Activated CD4-positive, CD25-positive, alpha-beta regulatory T cell treated with anti-CD3 and anti-CD28 coated beads, Interleukin-2, amount 50 U/mL, for 16 hours (primary cell): ENCODE measurements around the gene CIB2.
"Not testable (repeated sequence)": the region's sequence is repeated elsewhere in the genome, so short reads cannot be mapped to it uniquely, and the experiment has no call there.

Experiments
- DNase-seq: peaks from one replicate; pipeline ENCODE4 v3.0.0-alpha.2; 2020; ENCODE audit warnings: low read depth, low spot score

The CIB2 gene

GRCh38 chr15:78131295-78132061, at the start of gene CIB2:
Gene CIB2 (minus strand): TSS chr15:78131445. CDS start chr15:78131215, 230 bp downstream.
- DNase-seq = peak; percentile 43

- DNase-seq = no peak
Measured at GRCh38 chr15:78179906-78180305, 48.7 kb upstream of the CIB2 start.

- DNase-seq = no peak
Measured at GRCh38 chr15:78179286-78179840, 48.1 kb upstream of the CIB2 start.

GRCh38 chr15:78178064-78178463, 46.8 kb upstream of the CIB2 start:
- DNase-seq = no peak

- no peak for DNase-seq
Measured at GRCh38 chr15:78177447-78177873, 46.2 kb upstream of the CIB2 start.

GRCh38 chr15:78175330-78175729, 44.1 kb upstream of the CIB2 start:
- no peak for DNase-seq

- DNase-seq = no peak
Measured at GRCh38 chr15:78174401-78174800, 43.2 kb upstream of the CIB2 start.

GRCh38 chr15:78171864-78172472, 40.7 kb upstream of the CIB2 start:
- DNase-seq = no peak

GRCh38 chr15:78170848-78171773, 39.9 kb upstream of the CIB2 start:
- no peak for DNase-seq

- DNase-seq = no peak
Measured at GRCh38 chr15:78168608-78169007, 37.4 kb upstream of the CIB2 start.

GRCh38 chr15:78167227-78167888, 36.1 kb upstream of the CIB2 start:
- DNase-seq = no peak

- DNase-seq = no peak
Measured at GRCh38 chr15:78164010-78164409, 32.8 kb upstream of the CIB2 start.

GRCh38 chr15:78162038-78162437, 30.8 kb upstream of the CIB2 start:
- no peak for DNase-seq

- no peak for DNase-seq
Measured at GRCh38 chr15:78159395-78159794, 28.1 kb upstream of the CIB2 start.

GRCh38 chr15:78157203-78157602, 26.0 kb upstream of the CIB2 start:
- no peak for DNase-seq

- no peak for DNase-seq
Measured at GRCh38 chr15:78156653-78157052, 25.4 kb upstream of the CIB2 start.

GRCh38 chr15:78155355-78155939, 24.2 kb upstream of the CIB2 start:
- DNase-seq = no peak

- no peak for DNase-seq
Measured at GRCh38 chr15:78154955-78155354, 23.7 kb upstream of the CIB2 start.

- DNase-seq = not testable (repeated sequence)
Measured at GRCh38 chr15:78151075-78151474, 19.8 kb upstream of the CIB2 start.

GRCh38 chr15:78149805-78150751, 18.8 kb upstream of the CIB2 start:
- no peak for DNase-seq
